HG02840 (cell line): Measurements from ENCODE around the gene EPC1.
"Not testable (repeated sequence)": the region's sequence is repeated elsewhere in the genome, so short reads cannot be mapped to it uniquely, and the experiment has no call there.

Experiments
- ATAC-seq: cut with Tn5 transposase; IDR thresholded peaks from one replicate; pipeline ENCODE4 v1.9.1; 2021; ENCODE audit warnings: mild to moderate bottlenecking, moderate library complexity, moderate number of reproducible peaks; ENCODE audit not compliant: unreplicated experiment, low FRiP score

Gene EPC1, protein sequence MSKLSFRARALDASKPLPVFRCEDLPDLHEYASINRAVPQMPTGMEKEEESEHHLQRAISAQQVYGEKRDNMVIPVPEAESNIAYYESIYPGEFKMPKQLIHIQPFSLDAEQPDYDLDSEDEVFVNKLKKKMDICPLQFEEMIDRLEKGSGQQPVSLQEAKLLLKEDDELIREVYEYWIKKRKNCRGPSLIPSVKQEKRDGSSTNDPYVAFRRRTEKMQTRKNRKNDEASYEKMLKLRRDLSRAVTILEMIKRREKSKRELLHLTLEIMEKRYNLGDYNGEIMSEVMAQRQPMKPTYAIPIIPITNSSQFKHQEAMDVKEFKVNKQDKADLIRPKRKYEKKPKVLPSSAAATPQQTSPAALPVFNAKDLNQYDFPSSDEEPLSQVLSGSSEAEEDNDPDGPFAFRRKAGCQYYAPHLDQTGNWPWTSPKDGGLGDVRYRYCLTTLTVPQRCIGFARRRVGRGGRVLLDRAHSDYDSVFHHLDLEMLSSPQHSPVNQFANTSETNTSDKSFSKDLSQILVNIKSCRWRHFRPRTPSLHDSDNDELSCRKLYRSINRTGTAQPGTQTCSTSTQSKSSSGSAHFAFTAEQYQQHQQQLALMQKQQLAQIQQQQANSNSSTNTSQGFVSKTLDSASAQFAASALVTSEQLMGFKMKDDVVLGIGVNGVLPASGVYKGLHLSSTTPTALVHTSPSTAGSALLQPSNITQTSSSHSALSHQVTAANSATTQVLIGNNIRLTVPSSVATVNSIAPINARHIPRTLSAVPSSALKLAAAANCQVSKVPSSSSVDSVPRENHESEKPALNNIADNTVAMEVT

GRCh38 chr10:32346551-32347362 is at the start of gene EPC1:
EPC1 (minus strand) TSS chr10:32347158; CDS start chr10:32346915, 243 bp downstream.
- peak; percentile 61 for ATAC-seq

DNA sequence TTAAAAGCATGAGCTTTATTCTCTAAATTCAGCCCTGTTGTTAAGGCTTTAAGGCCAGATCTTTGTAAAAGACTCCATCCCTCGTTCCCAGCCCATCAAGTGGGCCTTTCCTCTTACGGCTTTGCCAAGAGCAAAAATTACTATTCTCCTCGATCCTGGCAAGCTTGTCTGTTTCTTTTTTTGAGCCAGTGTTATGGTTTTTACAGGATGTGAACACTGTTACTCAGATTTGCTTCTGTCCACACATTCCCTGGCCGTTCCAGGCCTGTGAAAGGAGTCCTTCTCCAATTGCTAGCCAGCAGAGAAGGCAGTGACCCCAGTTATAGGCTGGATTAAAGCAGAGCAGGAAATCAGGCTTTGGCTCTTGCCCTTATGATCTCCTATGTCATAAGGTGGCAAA is 47.0 kb upstream of the EPC1 start:
- ATAC-seq, result no peak

- not testable (repeated sequence) for ATAC-seq
These were observed 45.3 kb upstream of the EPC1 start for GRCh38 chr10:32392284-32392683.

- no peak for ATAC-seq
These were observed 43.2 kb upstream of the EPC1 start for GRCh38 chr10:32390193-32390592.

- ATAC-seq, result no peak
These were observed 41.5 kb upstream of the EPC1 start for GRCh38 chr10:32388258-32389027.

DNA sequence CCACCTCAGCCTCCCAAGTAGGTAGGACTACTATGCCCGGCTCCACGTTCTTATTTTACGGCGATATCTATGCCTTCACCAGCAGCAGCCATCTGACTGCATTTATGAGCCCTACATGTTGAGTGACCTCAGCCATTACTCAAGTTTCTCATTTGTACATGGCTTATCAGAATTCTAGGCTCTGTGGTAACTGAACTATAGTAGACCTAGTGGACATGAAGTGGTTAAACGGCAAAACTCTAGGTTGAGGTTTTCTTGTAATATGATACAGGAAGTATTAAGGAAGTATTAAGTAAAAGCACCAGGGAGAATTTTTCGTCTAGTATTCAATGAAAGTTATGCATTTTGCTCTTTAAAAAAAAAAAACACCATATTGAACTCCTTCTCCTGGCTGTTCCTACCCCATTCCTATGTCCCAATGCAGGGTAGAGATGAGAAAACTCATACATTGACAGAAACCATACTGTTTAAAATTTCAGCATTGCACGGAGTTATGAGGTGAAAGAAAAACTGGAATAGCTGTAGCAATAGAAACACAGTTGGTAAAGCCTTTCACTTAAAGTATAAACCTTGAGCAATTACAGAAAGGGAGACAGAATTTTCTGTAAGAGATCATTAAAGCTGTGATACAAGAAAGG is 39.8 kb upstream of the EPC1 start:
- ATAC-seq, result no peak

DNA sequence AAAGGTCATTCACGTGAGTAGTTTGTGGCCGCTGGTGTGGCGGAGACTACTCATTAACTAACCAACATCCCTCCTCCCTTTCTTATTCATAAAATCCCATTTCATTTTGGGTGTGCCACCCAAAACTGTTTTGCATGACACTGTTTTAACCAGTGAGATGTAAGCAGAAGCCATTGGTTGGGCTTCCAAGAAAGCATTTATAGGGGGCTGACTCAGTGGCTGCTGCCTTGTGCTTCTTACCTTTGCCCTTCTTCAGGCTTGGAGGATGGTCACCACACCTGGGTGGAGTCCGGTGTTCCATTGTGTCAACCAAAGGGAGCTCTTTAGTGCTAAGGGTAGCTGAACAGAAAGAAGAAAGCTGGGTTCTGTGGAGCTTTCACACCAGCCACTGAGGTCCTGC is 37.2 kb upstream of the EPC1 start:
- no peak for ATAC-seq

GRCh38 chr10:32381165-32381564 is 34.2 kb upstream of the EPC1 start:
- no peak for ATAC-seq

GRCh38 chr10:32379950-32380551 is 33.1 kb upstream of the EPC1 start:
- ATAC-seq, result no peak

DNA sequence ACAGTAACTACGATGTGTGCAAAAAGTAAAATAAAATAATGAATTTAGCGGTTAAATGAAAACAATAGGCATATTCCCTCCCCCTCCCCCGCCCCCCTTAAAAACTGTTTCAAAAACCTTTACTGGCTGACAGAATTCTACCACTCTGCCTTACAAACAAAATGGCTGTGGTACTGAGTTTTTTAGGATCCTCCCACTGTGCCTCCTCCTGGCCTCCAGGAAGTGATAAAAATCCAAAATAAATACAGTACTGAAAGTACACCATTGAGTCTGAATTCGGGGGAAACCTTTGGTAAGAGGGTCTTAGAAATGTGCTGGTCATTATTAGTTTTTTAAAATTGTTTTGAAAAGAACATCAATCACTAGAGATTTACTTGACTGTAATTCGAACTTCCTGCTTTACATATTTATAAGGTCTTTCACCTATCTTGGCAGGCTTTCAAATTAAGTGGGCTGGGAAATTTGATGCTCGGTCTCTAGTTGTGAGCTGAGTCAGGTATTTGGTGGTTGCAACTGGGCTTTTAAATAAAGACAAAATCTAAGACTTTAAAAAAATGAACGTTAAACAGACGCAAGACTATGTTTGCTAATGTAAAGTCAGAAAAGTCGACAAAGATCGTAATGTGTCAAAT is 32.5 kb upstream of the EPC1 start:
- ATAC-seq, result peak; percentile 37

- ATAC-seq, result peak; percentile 94
These were observed 31.7 kb upstream of the EPC1 start for GRCh38 chr10:32378363-32379317.

- no peak for ATAC-seq
These were observed 30.7 kb upstream of the EPC1 start for GRCh38 chr10:32377458-32378259.

- ATAC-seq, result no peak
These were observed 29.8 kb upstream of the EPC1 start for GRCh38 chr10:32376771-32377170.

- no peak for ATAC-seq
These were observed 29.1 kb upstream of the EPC1 start for GRCh38 chr10:32376097-32376496.

GRCh38 chr10:32375631-32376030 is 28.7 kb upstream of the EPC1 start:
- ATAC-seq, result no peak

DNA sequence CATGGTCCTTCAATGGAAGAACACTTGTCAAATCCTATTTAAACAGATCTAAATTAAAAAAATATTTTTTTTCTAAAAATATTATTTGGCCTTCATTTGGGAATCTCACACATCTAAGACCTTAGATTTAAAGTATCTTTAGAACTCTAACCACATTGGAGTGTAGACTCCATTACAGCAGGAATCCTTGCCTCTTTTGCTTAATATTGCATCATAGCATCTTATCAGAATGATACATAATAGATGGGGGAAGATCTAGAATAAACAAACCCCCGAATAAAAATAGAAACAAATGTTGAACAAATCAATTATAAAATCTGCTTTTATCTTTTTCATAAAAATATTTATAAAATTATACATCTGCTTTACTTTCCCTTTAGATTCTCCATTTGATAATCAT is 27.6 kb upstream of the EPC1 start:
- ATAC-seq, result no peak

DNA sequence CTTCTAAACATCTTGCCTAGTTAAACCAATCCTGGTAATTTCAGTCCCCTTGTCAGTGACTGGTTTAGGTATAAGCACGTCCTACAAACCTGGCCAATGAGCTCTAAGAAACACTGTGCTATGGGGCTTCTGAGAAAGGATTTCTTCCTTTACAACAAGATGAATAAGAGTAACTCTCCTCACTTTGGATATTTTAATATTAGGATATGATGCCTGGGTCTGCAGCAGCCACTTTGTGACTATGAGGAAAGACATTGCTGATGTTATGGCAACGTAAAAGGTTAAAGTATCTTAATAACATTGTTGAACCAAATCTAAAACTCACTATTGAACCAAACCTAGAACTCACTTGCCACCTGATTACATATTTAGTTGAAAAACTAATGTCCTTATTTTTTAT is 26.5 kb upstream of the EPC1 start:
- no peak for ATAC-seq
